H9 (cell line): Measurements from ENCODE around the gene ZNF69. TPM values are rescaled to one million over a fixed set of nuclear protein-coding genes. Genes with fewer than 3 reads are reported as not detected.

Source experiments
- DNase-seq: peaks from one replicate; pipeline ENCODE4 v3.0.0-alpha.2; 2017
- H2AFZ ChIP-seq: one replicate; pipeline ENCODE4 v1.6.1; 2013; ENCODE audit warnings: mild to moderate bottlenecking, low read length, control low read depth, moderate library complexity
- H2AK5ac ChIP-seq: 2 replicates; pipeline ENCODE4 v1.6.1; 2013; ENCODE audit warnings: low read length, control low read depth, mixed read lengths; ENCODE audit not compliant: insufficient read length
- H2BK120ac ChIP-seq: one replicate; pipeline ENCODE4 v1.6.1; 2013; ENCODE audit warnings: low read depth, mild to moderate bottlenecking, low read length, control low read depth, inconsistent platforms; ENCODE audit not compliant: poor library complexity, severe bottlenecking
- H2BK12ac ChIP-seq: 2 replicates; pipeline ENCODE4 v1.6.1; 2013; ENCODE audit warnings: low read length, control low read depth, mixed read lengths, low read depth; ENCODE audit not compliant: insufficient read length
- H2BK15ac ChIP-seq: 2 replicates; pipeline ENCODE4 v1.6.1; 2013; ENCODE audit warnings: low read depth, low read length, control low read depth
- H2BK20ac ChIP-seq: one replicate; pipeline ENCODE4 v1.6.1; 2013; ENCODE audit warnings: low read depth, mild to moderate bottlenecking, low read length, control low read depth, inconsistent platforms; ENCODE audit not compliant: poor library complexity, severe bottlenecking
- H2BK5ac ChIP-seq: 2 replicates; pipeline ENCODE4 v1.6.1; 2013; ENCODE audit warnings: low read length, control low read depth, mixed read lengths; ENCODE audit not compliant: insufficient read length
- H3K14ac ChIP-seq: 2 replicates; pipeline ENCODE4 v1.6.1; 2013; ENCODE audit warnings: low read length, control low read depth; ENCODE audit not compliant: insufficient read depth
- H3K18ac ChIP-seq: 2 replicates; pipeline ENCODE4 v1.6.1; 2013; ENCODE audit warnings: low read depth, mild to moderate bottlenecking, mixed read lengths, low read length, control low read depth; ENCODE audit not compliant: insufficient read length
- H3K23ac ChIP-seq: 2 replicates; pipeline ENCODE4 v1.6.1; 2013; ENCODE audit warnings: low read length, control low read depth, mixed read lengths, low read depth; ENCODE audit not compliant: insufficient read length
- H3K23me2 ChIP-seq: 2 replicates; pipeline ENCODE4 v1.6.1; 2013; ENCODE audit warnings: low read depth, mild to moderate bottlenecking, mixed read lengths, low read length, control low read depth; ENCODE audit not compliant: insufficient read length, poor library complexity, severe bottlenecking
- H3K27ac ChIP-seq: 2 replicates; pipeline ENCODE4 v1.5.1; 2013; ENCODE audit warnings: low read length, control low read depth, mixed read lengths, low read depth; ENCODE audit not compliant: insufficient read length
- H3K27me3 ChIP-seq: 2 replicates; pipeline ENCODE4 v1.6.1; 2013; ENCODE audit warnings: low read length, control low read depth, inconsistent platforms; ENCODE audit not compliant: insufficient read depth
- H3K4ac ChIP-seq: 2 replicates; pipeline ENCODE4 v1.6.1; 2013; ENCODE audit warnings: low read depth, mild to moderate bottlenecking, control low read depth, inconsistent platforms, low read length, moderate library complexity
- H3K4me1 ChIP-seq: 2 replicates; pipeline ENCODE4 v1.6.1; 2013; ENCODE audit warnings: low read length, control low read depth, inconsistent platforms; ENCODE audit not compliant: insufficient read depth
- H3K4me2 ChIP-seq: 2 replicates; pipeline ENCODE4 v1.6.1; 2013; ENCODE audit warnings: low read length, control low read depth, mixed read lengths; ENCODE audit not compliant: insufficient read length, insufficient read depth
- H3K56ac ChIP-seq: 2 replicates; pipeline ENCODE4 v1.6.1; 2013; ENCODE audit warnings: low read depth, mild to moderate bottlenecking, mixed read lengths, low read length, control low read depth; ENCODE audit not compliant: insufficient read length
- H3K79me1 ChIP-seq: 2 replicates; pipeline ENCODE4 v1.6.1; 2013; ENCODE audit warnings: low read depth, mild to moderate bottlenecking, moderate library complexity, low read length, control low read depth, inconsistent platforms; ENCODE audit not compliant: insufficient read depth, poor library complexity, severe bottlenecking
- H3K79me2 ChIP-seq: 2 replicates; pipeline ENCODE4 v1.6.1; 2013; ENCODE audit warnings: low read length, control low read depth, inconsistent platforms; ENCODE audit not compliant: insufficient read depth
- H3K9ac ChIP-seq: 2 replicates; pipeline ENCODE4 v1.6.1; 2013; ENCODE audit warnings: low read length, control low read depth, mixed read lengths; ENCODE audit not compliant: insufficient read length; ENCODE audit errors: extremely low read depth
- H3K9me3 ChIP-seq: one replicate; pipeline ENCODE4 v1.6.1; 2013; ENCODE audit warnings: low read depth, low read length, inconsistent platforms; ENCODE audit not compliant: control insufficient read depth
- H3T11ph ChIP-seq: one replicate; pipeline ENCODE4 v1.6.1; 2013; ENCODE audit warnings: mild to moderate bottlenecking, low read length, control low read depth, inconsistent platforms
- H4K20me1 ChIP-seq: one replicate; pipeline ENCODE4 v1.6.1; 2013; ENCODE audit not compliant: control insufficient read depth, insufficient read length, insufficient read depth
- H4K5ac ChIP-seq: 2 replicates; pipeline ENCODE4 v1.6.1; 2013; ENCODE audit warnings: low read depth, mild to moderate bottlenecking, mixed read lengths, low read length, control low read depth; ENCODE audit not compliant: insufficient read length
- H4K8ac ChIP-seq: replicated peaks from 2 replicates; pipeline ENCODE4 v1.6.1; 2013; ENCODE audit warnings: low read length, control low read depth, mixed read lengths, low read depth; ENCODE audit not compliant: insufficient read length
- H4K91ac ChIP-seq: 2 replicates; pipeline ENCODE4 v1.6.1; 2013; ENCODE audit warnings: low read depth, mild to moderate bottlenecking, moderate library complexity, mixed read lengths, low read length, control low read depth; ENCODE audit not compliant: insufficient read length
- H3K27ac Mint-ChIP-seq, 3 experiments: 2 replicates in 2 of 3; 3 replicates in 1 of 3; pipeline ENCODE4 v1.8.0; 2020 to 2021; ENCODE audit warnings: mixed read lengths in 3 of 3, mild to moderate bottlenecking in 1 of 3, moderate library complexity in 1 of 3
- H3K27me3 Mint-ChIP-seq: 2 replicates; pipeline ENCODE4 v1.8.0; 2021; ENCODE audit warnings: low read depth, mild to moderate bottlenecking, moderate library complexity, mixed read lengths
- H3K36me3 Mint-ChIP-seq, 3 experiments: 2 replicates in 2 of 3; 3 replicates in 1 of 3; pipeline ENCODE4 v1.8.0; 2020 to 2021; ENCODE audit warnings: low read depth in 3 of 3, mixed read lengths in 3 of 3; ENCODE audit not compliant: insufficient read depth in 1 of 3
- H3K4me1 Mint-ChIP-seq, 2 experiments: 2 replicates each; pipeline ENCODE4 v1.8.0; 2020; ENCODE audit warnings: mixed read lengths in 2 of 2
- H3K4me3 Mint-ChIP-seq, 2 experiments: 2 replicates in 1 of 2; 3 replicates in 1 of 2; pipeline ENCODE4 v1.8.0; 2020 to 2021; ENCODE audit warnings: mild to moderate bottlenecking in 2 of 2, mixed read lengths in 2 of 2, moderate library complexity in 1 of 2
- H3K9me3 Mint-ChIP-seq, 2 experiments: 2 replicates in 1 of 2; 3 replicates in 1 of 2; pipeline ENCODE4 v1.8.0; 2020; ENCODE audit warnings: mild to moderate bottlenecking in 2 of 2, mixed read lengths in 2 of 2, moderate library complexity in 1 of 2
- WGBS: extraction: QIAGEN DNeasy Blood & Tissue Kit; methylation state at CpG from one replicate; pipeline ENCODE4 v1.1.7; 2013; ENCODE audit warnings: missing lambda C conversion rate, low lambda C conversion rate, mixed read lengths; ENCODE audit not compliant: insufficient read length; ENCODE audit errors: extremely low coverage; 5-methylcytosine and 5-hydroxymethylcytosine counted together
- total RNA-seq: library from RNA; stranded (reverse); gene quantifications from 2 replicates; pipeline ENCODE4 v1.2.1, GENCODE V29; 2021
- TF ChIP-seq, protein P1 (sequence below): fragments of 200-600 bp; sonication (generic); conservative IDR thresholded peaks from 3 replicates; pipeline ENCODE4 v1.8.0; 2021; ENCODE audit warnings: antibody characterized with exemption, mild to moderate bottlenecking

ZNF69 gene
- total RNA-seq, 1 experiment from 2014 or later, result 27.3 TPM

- Histone ChIP-seq H3K4me1 (no peaks in the 10 kb centered on the region), H3K9me3 (peaks cover 9% of the 10 kb centered on the region), H3K79me1 (no peaks in the 10 kb centered on the region), H3K9ac (no peak overlapping the region), H3K56ac (no peak overlapping the region), H3T11ph (no peak overlapping the region), H3K79me2 (no peaks in the 10 kb centered on the region), H3K27ac (no peak overlapping the region), H2BK12ac (no peak overlapping the region), H2AFZ (no peak overlapping the region), H3K18ac (no peak overlapping the region), H3K14ac (no peak overlapping the region), H2BK15ac (no peak overlapping the region), H3K23ac (no peak overlapping the region), H3K4me2 (no peak overlapping the region), H4K5ac (no peak overlapping the region), H4K8ac (no peak overlapping the region), H3K27me3 (no peaks in the 10 kb centered on the region), H4K20me1 (no peaks in the 10 kb centered on the region), H2BK20ac (no peak overlapping the region), H2BK5ac (no peak overlapping the region), H4K91ac (no peak overlapping the region), H3K23me2 (no peaks in the 10 kb centered on the region), H2BK120ac (no peak overlapping the region), H2AK5ac (no peak overlapping the region), H3K4ac (no peak overlapping the region)
- no CpG with 5 or more reads among the region's 12 CpGs for WGBS
- TF ChIP-seq, protein P1, sequence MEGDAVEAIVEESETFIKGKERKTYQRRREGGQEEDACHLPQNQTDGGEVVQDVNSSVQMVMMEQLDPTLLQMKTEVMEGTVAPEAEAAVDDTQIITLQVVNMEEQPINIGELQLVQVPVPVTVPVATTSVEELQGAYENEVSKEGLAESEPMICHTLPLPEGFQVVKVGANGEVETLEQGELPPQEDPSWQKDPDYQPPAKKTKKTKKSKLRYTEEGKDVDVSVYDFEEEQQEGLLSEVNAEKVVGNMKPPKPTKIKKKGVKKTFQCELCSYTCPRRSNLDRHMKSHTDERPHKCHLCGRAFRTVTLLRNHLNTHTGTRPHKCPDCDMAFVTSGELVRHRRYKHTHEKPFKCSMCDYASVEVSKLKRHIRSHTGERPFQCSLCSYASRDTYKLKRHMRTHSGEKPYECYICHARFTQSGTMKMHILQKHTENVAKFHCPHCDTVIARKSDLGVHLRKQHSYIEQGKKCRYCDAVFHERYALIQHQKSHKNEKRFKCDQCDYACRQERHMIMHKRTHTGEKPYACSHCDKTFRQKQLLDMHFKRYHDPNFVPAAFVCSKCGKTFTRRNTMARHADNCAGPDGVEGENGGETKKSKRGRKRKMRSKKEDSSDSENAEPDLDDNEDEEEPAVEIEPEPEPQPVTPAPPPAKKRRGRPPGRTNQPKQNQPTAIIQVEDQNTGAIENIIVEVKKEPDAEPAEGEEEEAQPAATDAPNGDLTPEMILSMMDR, result no peak
- Mint-ChIP-seq H3K4me1 (no peaks in the 10 kb centered on the region), H3K27me3 (peaks cover 10% of the 10 kb centered on the region), H3K27ac (no peak overlapping the region), H3K9me3 (peaks cover 46 to 61% of the 10 kb centered on the region in 2 experiments), H3K36me3 (peaks cover 0 to 5% (median 0%) of the 10 kb centered on the region in 3 experiments; a peak in 1 of 7 replicates), H3K4me3 (no peak overlapping the region)
- DNase-seq, result no peak
These were observed 30.9 kb upstream of the ZNF69 start for GRCh38 chr19:11856596-11857250.
